Measurements from ENCODE around the gene IL10RB. TPM values are rescaled to one million over a fixed set of nuclear protein-coding genes. Genes with fewer than 3 reads are reported as not detected.

IL10RB gene
- total and polyA plus RNA-seq, 10 of the 15 experiments (the other 5 are each of a cell fraction or from before 2014, with no cell fraction given), result 15.0 to 55.1 (median 34.9) TPM

- Histone ChIP-seq H3K27ac (ENCODE audit: control insufficient read depth, insufficient read depth) (no peak overlapping the region), H3K4me2 (ENCODE audit: control insufficient read depth, insufficient read depth) (no peak overlapping the region), H3K27me3 (replicated peaks in 1 of 2; ENCODE audit: control insufficient read depth in 2 of 2, insufficient read depth in 2 of 2, low read length in 1 of 2) (no peaks in the 10 kb centered on the region), H3K4me3 (no peak overlapping the region), H3K9ac (ENCODE audit: control insufficient read depth, insufficient read depth, low read length) (no peak overlapping the region), H2AFZ (ENCODE audit: control insufficient read depth, low read depth, low read length) (no peak overlapping the region), H3K9me3 (replicated peaks; ENCODE audit: control insufficient read depth, insufficient read depth, low read length) (no peaks in the 10 kb centered on the region), H3K4me1 (ENCODE audit: control insufficient read depth, insufficient read depth, low read length) (peaks cover 45% of the 10 kb centered on the region), H3K79me2 (ENCODE audit: control insufficient read depth, insufficient read depth, low read length) (peaks cover 47% of the 10 kb centered on the region), H3K36me3 (ENCODE audit: control insufficient read depth in 2 of 2, insufficient read depth in 2 of 2, low read length in 1 of 2) (peaks cover 10 to 24% of the 10 kb centered on the region in 2 experiments), H4K20me1 (ENCODE audit: control insufficient read depth, insufficient read depth) (no peaks in the 10 kb centered on the region)
- DNase-seq (ENCODE audit: low read depth, low spot score) (no peak), FAIRE-seq (no peak), ATAC-seq (no peak)
- no TSS peak for BruUV-seq (replicated peaks)
- SMC1A ChIA-PET (ENCODE audit: uncharacterized antibody, unreplicated experiment), result interaction anchor here (1.2 to 8.0 kb wide), 7 partner anchors 14 to 119 kb away, joined by 3 to 92 read pairs (median 5); partner anchors contain the start of gene IL10RB
- in situ Hi-C loops (cut with MboI), result no loop called here
- 100% methylated on average over 2 of the region's 2 CpGs for WGBS (ENCODE audit: insufficient coverage, insufficient replicate concordance, low lambda C conversion rate, missing lambda C conversion rate)
- CTCF ChIA-PET, result interaction anchor here (1.5 to 2.0 kb wide), 3 partner anchors 10 to 27 kb away, joined by 6 to 8 read pairs (median 8); no protein-coding TSS in a partner anchor
- intact Hi-C loops (cut with micrococcal nuclease; ENCODE audit: unreplicated experiment), result no loop called here
- RAD21 ChIA-PET (ENCODE audit: unreplicated experiment), result interaction anchor here (0.7 to 4.6 kb wide), 2 partner anchors 9 to 120 kb away, joined by 3 to 18 read pairs; no protein-coding TSS in a partner anchor
- POLR2A ChIA-PET, result interaction anchor here (1.8 to 4.4 kb wide), 2 partner anchors 14 to 24 kb away, joined by 7 to 59 read pairs; partner anchors contain the start of genes IFNAR2 and IL10RB
- TF ChIP-seq IRF4 (IDR thresholded peaks at IDR 0.05; ENCODE audit: low read depth, low read length) (no peak), NFYB (IDR thresholded peaks at IDR 0.05; ENCODE audit: insufficient read depth, low read depth, low read length) (no peak), RCOR1 (conservative IDR thresholded peaks at IDR 0.05; ENCODE audit: low read depth, low read length) (no peak), NFYA (IDR thresholded peaks at IDR 0.05; ENCODE audit: borderline replicate concordance, low read depth, low read length) (no peak), E4F1 (IDR thresholded peaks at IDR 0.05; ENCODE audit: borderline replicate concordance, partially characterized antibody) (no peak), KAT2A (conservative IDR thresholded peaks at IDR 0.05; ENCODE audit: control insufficient read depth, low read depth, low read length) (no peak), CHD4 (IDR thresholded peaks at IDR 0.05) (no peak), ATF3 (IDR thresholded peaks at IDR 0.05; ENCODE audit: borderline replicate concordance, extremely low read depth, low read depth, low read length) (no peak), NR2C2 (IDR thresholded peaks at IDR 0.05; ENCODE audit: borderline replicate concordance, control insufficient read depth, insufficient read length, low read depth) (no peak), SIN3A (IDR thresholded peaks at IDR 0.05; ENCODE audit: low read depth, low read length) (no peak), FOS (IDR thresholded peaks at IDR 0.05; ENCODE audit: borderline replicate concordance, extremely low read depth, insufficient read length) (no peak), MYC (IDR thresholded peaks at IDR 0.05; ENCODE audit: insufficient read depth, insufficient read length, insufficient replicate concordance, low read length, severe bottlenecking) (no peak), TCF3 (IDR thresholded peaks at IDR 0.05; ENCODE audit: borderline replicate concordance, insufficient read depth, low read depth, low read length) (no peak), YBX1 (IDR thresholded peaks at IDR 0.05) (no peak), ETV6 (conservative IDR thresholded peaks at IDR 0.05 in 1 of 2, IDR thresholded peaks at IDR 0.05 in 1 of 2; ENCODE audit: borderline replicate concordance in 1 of 2, low read depth in 1 of 2) (no peak), USF2 (IDR thresholded peaks at IDR 0.05; ENCODE audit: borderline replicate concordance, low read depth, low read length) (no peak), CEBPZ (IDR thresholded peaks at IDR 0.05; ENCODE audit: low read depth, low read length) (no peak)
Measured at GRCh38 chr21:33241846-33242245, 24.3 kb upstream of the IL10RB start.
